Tibial artery (tissue), 4 donors: ENCODE measurements around the gene FSD1.

Experiments used
- DNase-seq, 2 donors: peaks; one replicate each; pipeline ENCODE4 v3.0.0-alpha.2; 2019
- H3K27ac ChIP-seq, 2 donors: fragments of 200-600 bp; sonication (generic) in 1 of 2; 1 replicate in 1 of 2; 2 replicates in 1 of 2; pipeline ENCODE4 v1.5.1; 2018 to 2019; ENCODE audit warnings: mild to moderate bottlenecking in 1 of 2
- H3K27me3 ChIP-seq, 2 donors: fragments of 200-600 bp; sonication (generic) in 1 of 2; one replicate each; pipeline versions ENCODE4 v1.5.1 to v1.6.0; 2016 to 2019
- H3K36me3 ChIP-seq, 3 donors: fragments of 200-600 bp; sonication (generic) in 2 of 3; one replicate each; pipeline ENCODE4 v1.5.1; 2016 to 2019; ENCODE audit warnings: mild to moderate bottlenecking in 2 of 3
- H3K4me1 ChIP-seq, 4 donors: fragments of 200-600 bp; sonication (generic) in 2 of 4; 1 replicate in 3 of 4; 2 replicates in 1 of 4; pipeline ENCODE4 v1.5.1; 2016 to 2019
- H3K4me3 ChIP-seq, 2 donors: fragments of 200-600 bp; sonication (generic) in 1 of 2; 1 replicate in 1 of 2; 2 replicates in 1 of 2; pipeline ENCODE4 v1.5.1; 2018 to 2019; ENCODE audit warnings: mild to moderate bottlenecking in 2 of 2
- H3K9me3 ChIP-seq, 3 donors: fragments of 200-600 bp; sonication (generic) in 1 of 3; one replicate each; pipeline ENCODE4 v1.5.1; 2016 to 2019
- intact Hi-C: fragments of 100-400 bp; cut with DNase I; formaldehyde crosslinking; loops from one replicate; pipeline ENCODE4 v1.15.0; 2023; ENCODE audit warnings: low total_unique reads
- TF ChIP-seq, protein P1 (sequence below), 2 experiments: fragments of 200-600 bp in 1 of 2; fragments of 450-650 bp in 1 of 2; IDR thresholded peaks; one replicate each; pipeline ENCODE4 v1.5.1; 2017 to 2019; ENCODE audit warnings: antibody characterized with exemption in 2 of 2, mild to moderate bottlenecking in 1 of 2, moderate library complexity in 1 of 2

The FSD1 gene

DNA sequence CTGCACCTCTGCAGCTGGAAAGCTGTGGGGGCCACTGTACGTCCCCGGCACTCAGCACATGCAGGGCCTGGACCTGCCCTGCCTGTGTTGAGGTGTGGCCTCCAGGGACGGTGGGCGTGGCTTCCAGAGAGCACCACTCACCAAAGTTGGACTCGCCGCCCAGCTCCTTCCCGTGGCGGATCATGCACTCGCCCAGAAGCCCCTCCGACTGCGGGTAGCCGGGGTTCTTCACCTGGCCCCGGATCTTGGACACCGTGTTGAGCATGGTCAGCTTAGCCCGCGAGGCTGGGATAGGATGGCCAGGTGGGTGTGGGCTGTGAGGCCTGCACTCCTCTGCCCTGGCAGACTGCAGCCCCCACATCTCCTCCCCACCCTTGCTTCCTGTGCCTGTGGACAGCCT, 60.9 kb downstream of the FSD1 start:
- TF ChIP-seq, protein P1, sequence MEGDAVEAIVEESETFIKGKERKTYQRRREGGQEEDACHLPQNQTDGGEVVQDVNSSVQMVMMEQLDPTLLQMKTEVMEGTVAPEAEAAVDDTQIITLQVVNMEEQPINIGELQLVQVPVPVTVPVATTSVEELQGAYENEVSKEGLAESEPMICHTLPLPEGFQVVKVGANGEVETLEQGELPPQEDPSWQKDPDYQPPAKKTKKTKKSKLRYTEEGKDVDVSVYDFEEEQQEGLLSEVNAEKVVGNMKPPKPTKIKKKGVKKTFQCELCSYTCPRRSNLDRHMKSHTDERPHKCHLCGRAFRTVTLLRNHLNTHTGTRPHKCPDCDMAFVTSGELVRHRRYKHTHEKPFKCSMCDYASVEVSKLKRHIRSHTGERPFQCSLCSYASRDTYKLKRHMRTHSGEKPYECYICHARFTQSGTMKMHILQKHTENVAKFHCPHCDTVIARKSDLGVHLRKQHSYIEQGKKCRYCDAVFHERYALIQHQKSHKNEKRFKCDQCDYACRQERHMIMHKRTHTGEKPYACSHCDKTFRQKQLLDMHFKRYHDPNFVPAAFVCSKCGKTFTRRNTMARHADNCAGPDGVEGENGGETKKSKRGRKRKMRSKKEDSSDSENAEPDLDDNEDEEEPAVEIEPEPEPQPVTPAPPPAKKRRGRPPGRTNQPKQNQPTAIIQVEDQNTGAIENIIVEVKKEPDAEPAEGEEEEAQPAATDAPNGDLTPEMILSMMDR (IDR thresholded peaks at IDR 0.05): no peak
- intact Hi-C loops: no loop called here

DNA sequence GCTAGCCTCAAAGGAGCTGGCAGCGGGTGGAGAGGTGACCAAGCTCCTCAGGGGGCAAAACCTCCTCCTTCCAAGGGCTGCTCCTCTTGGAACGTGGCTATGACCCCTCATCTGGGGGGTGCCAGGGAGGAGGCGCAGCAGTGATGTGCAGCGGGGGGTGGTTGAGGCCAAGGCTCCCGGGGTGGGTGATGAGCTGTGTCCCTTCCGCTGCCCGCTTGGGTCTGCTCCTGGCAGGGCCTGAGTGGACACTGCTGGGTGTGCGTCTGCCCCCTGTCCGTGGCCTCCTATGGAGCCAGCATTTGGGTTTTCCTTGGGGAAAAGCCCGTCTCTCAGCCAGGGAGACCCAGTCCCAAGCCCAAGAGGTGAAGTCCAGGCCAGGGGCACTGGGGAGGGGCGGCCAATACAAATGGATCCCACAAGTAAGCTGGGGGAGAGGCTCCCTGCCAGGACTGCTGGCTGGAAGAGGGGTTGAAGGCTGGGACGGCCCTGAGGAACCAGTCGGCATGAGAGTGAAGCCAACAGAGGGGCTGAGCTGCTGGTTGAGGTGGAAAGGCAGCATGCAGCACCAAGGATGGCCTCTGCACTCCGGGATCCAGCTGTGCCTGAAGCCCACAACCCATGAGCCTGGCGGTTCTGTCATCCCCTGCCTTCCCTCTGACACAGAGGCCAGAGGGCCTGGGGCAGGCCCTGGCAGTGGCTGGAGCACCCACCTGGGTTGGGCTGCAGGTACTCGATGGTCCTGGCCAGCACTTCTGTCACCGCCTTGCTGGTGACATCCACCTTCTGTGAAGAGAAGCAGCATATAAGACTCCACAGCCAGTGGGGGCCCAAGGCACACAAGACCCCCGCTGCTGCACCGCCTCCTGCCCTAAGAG, 61.6 kb downstream of the FSD1 start:
- Histone ChIP-seq H3K27me3 (no peaks in the 10 kb centered on the region), H3K27ac (no peak overlapping the region), H3K36me3 (peaks cover 54 to 61% (median 61%) of the 10 kb centered on the region in 3 donors), H3K4me1 (peaks cover 0 to 37% (median 31%) of the 10 kb centered on the region in 4 donors), H3K9me3 (no peaks in the 10 kb centered on the region), H3K4me3 (no peak overlapping the region)
- intact Hi-C loops: no loop called here
- DNase-seq: peak in 1 of 2 donors; percentile 61
- TF ChIP-seq, protein P1 (IDR thresholded peaks at IDR 0.05): no peak

More for the DNA sequence above, 60.9 kb downstream of the FSD1 start:
- DNase-seq: peak in 1 of 2 donors; percentile 63
- peaks cover 0 to 31% (median 24%) of the 10 kb centered on the region in 4 donors for H3K4me1 ChIP-seq
- peaks cover 58 to 68% (median 67%) of the 10 kb centered on the region in 3 donors for H3K36me3 ChIP-seq
- no peak overlapping the region for H3K4me3 ChIP-seq
- no peaks in the 10 kb centered on the region for H3K9me3 ChIP-seq
- no peaks in the 10 kb centered on the region for H3K27me3 ChIP-seq
- no peak overlapping the region for H3K27ac ChIP-seq

DNA sequence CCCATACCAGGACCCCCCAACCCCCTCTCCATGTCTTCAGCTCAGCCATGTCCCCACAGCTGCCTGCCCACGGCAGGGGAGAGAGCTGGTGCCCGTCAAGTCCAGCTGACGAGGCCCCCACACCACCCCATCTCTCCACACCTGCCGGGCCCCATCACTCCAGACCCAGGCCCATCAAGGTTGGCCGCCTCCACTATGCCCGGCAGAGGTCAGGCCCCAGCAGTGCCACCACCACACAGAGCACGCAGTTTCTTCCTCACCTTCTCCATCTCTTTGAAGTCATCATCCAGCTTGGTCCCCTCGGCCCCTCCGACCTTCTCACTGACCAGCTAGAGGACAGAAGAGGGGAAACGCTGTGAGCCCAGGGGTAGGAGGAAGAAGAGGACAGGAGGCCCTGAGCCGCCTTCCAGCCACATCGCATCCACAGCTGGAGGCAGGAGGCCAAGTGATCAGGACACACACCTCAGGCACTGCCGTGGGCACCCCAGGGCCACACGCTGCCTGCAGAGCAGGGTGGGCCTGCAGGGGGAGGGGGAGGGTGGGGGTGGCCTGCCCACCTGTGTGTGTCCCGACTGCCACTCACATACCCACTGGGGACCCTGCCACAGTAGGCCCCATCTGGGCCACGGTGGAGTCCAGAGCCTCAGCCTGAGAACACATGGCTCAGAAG, 62.4 kb downstream of the FSD1 start:
- intact Hi-C loops: no loop called here
- peaks cover 46 to 53% (median 53%) of the 10 kb centered on the region in 3 donors for H3K36me3 ChIP-seq
- H3K4me3 ChIP-seq: no peak overlapping the region
- H3K27ac ChIP-seq: no peak overlapping the region
- no peaks in the 10 kb centered on the region for H3K9me3 ChIP-seq
- H3K27me3 ChIP-seq: no peaks in the 10 kb centered on the region
- TF ChIP-seq, protein P1 (IDR thresholded peaks at IDR 0.05): no peak
- peaks cover 0 to 45% (median 38%) of the 10 kb centered on the region in 4 donors for H3K4me1 ChIP-seq
- no peak for DNase-seq

DNA sequence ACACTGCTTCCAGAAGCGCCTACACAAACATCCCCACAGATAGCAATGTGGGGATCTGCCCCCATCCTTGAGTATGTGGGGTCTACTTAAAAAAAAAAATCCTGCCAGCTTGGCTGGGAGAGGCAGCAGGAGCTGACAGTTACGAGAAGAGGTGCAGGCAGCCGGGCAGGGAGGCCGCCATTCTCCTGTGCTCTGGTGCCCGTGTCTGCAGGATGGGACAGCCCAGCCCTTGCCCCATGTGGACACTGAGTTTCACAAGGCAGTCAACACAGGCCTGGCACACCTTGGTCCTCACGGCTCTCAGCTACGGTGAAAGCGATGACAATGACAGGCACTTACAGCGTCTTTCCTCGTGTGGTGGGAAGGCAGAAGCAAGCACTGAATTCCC, 62.9 kb downstream of the FSD1 start:
- H3K4me3 ChIP-seq: no peak overlapping the region
- no peak overlapping the region for H3K27ac ChIP-seq
- peaks cover 0 to 50% (median 44%) of the 10 kb centered on the region in 4 donors for H3K4me1 ChIP-seq
- TF ChIP-seq, protein P1 (IDR thresholded peaks at IDR 0.05): no peak
- no peaks in the 10 kb centered on the region for H3K9me3 ChIP-seq
- H3K36me3 ChIP-seq: peaks cover 41 to 48% (median 48%) of the 10 kb centered on the region in 3 donors
- DNase-seq: no peak
- intact Hi-C loops: no loop called here
- H3K27me3 ChIP-seq: no peaks in the 10 kb centered on the region

DNA sequence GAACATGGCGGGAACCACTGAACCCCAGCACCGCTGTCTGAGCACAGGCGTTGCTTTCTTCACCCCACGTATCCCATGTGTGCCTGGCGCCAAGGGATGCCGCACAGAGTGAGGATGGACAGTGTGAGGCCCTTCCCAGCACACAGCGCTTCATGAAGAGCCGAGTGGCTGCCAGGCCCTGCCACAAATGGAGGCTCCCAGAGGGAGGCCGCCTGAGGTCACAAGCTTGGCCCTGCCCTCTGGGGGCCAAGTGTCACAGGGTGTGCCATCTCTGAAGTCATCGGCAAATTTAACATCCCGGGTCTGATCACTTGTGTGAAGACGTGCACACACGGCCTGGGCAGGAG, 63.4 kb downstream of the FSD1 start:
- intact Hi-C loops: no loop called here
- peak in 1 of 2 donors; percentile 58 for DNase-seq
- H3K36me3 ChIP-seq: peaks cover 37 to 44% (median 43%) of the 10 kb centered on the region in 3 donors
- no peaks in the 10 kb centered on the region for H3K27me3 ChIP-seq
- H3K4me3 ChIP-seq: no peak overlapping the region
- H3K9me3 ChIP-seq: no peaks in the 10 kb centered on the region
- peak overlapping the region in 1 of 2 donors; percentile 19 for H3K27ac ChIP-seq
- TF ChIP-seq, protein P1 (IDR thresholded peaks at IDR 0.05): no peak
- H3K4me1 ChIP-seq: peaks cover 0 to 55% (median 48%) of the 10 kb centered on the region in 4 donors
